ENCODE measurements around the gene LZTFL1. TPM values are rescaled to one million over a fixed set of nuclear protein-coding genes. Genes with fewer than 3 reads are reported as not detected.
A peak's percentile ranks its signal among the peaks of the same experiment; 100 is the strongest.

LZTFL1 gene
- total RNA-seq, 1 donor from 2014 or later: 22.8 TPM

DNA sequence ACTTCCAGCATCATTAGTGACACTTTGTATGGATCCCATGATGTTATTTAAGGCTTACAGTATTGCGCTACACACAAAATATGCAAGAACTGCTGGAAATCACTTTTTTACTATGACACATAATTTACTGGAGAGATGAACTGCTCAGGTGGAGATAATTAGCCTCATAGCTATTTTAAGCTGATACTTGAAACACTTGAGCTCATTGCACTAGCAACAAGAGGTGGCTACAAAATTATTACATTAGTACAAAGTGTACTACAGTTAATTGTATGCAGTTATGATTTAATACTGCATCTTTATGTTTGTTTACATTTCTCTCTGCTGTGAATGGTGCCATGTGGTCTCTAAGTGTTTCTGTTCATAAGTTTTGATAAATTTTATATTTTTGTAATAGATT lies 6.5 kb upstream of the LZTFL1 start:
- H3K4me1 ChIP-seq: no peaks in the 10 kb centered on the region
- no peaks in the 10 kb centered on the region for H3K27me3 ChIP-seq
- H3K27ac ChIP-seq: no peak overlapping the region
- ATAC-seq: no peak
- TF ChIP-seq CTCF (IDR thresholded peaks at IDR 0.05): no peak
- intact Hi-C loops (cut with DNase I): no loop called here
- H3K36me3 ChIP-seq: no peaks in the 10 kb centered on the region
- no peaks in the 10 kb centered on the region for H3K9me3 ChIP-seq
- no peak overlapping the region for H3K4me3 ChIP-seq
- DNase-seq: no peak

DNA sequence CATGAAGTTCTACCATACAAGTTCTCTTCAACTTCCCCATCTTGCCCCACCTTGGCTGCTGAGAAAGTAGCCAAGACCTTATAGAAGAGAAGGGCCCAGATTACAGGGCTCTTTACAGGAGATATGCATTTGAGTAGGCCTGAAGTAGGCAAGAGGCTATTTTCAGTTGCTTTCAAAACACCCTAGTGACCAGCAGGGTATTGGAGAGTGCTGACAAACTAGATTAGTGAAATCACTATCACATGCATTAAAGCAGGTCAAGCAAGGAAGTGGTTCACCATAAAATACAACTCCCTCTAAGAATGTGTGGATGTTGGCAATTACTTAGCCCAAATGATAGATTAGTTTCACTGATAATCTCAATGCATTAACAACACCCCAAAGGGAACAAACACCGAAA lies 2.7 kb upstream of the LZTFL1 start:
- H3K36me3 ChIP-seq: no peaks in the 10 kb centered on the region
- TF ChIP-seq CTCF (IDR thresholded peaks at IDR 0.05): no peak
- H3K9me3 ChIP-seq: no peaks in the 10 kb centered on the region
- DNase-seq (no peak), ATAC-seq (no peak)
- H3K27ac ChIP-seq: no peak overlapping the region
- no peaks in the 10 kb centered on the region for H3K27me3 ChIP-seq
- no peak overlapping the region for H3K4me3 ChIP-seq
- intact Hi-C loops (cut with DNase I): no loop called here
- peaks cover 14% of the 10 kb centered on the region for H3K4me1 ChIP-seq

DNA sequence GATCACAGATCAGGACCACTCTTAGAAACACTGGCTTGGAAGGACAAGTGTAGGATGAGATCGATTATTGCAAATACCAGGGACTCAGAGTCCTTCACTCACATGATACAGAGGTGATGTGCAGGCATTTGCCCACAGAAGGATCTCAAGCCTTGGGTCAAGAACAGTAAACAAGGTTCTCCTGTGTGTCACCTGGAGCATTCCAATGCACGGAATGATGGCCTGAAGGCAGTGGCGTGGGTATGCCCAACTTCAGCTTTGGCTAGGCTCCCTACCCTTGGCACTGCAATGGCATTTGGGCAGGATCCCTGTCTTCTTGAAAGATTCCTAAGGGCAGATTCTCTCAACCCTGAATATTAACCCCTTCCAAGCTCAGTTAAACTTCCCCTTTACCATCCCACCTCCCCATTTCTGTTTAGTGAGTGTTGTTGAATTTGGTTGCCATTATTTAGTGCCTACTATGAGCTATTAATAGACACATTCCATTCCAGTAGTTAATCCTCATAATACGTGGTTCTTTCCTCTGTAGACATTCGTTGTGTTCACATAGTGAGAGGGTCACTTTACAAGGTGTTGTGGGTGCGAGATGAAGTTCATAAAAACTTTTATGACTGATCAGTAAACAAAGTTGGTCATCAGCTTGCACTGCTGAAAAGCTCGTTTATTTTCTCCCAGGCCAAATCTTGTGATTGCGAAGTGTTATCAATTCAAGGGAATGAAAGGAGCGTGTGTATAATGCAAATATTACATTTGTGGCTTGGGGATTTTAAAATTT lies 1.1 kb upstream of the LZTFL1 start:
- peaks cover 14% of the 10 kb centered on the region for H3K4me1 ChIP-seq
- no peak for DNase-seq
- no peaks in the 10 kb centered on the region for H3K36me3 ChIP-seq
- H3K27me3 ChIP-seq: no peaks in the 10 kb centered on the region
- H3K27ac ChIP-seq: no peak overlapping the region
- no peak for ATAC-seq
- intact Hi-C loops (cut with DNase I): no loop called here
- H3K9me3 ChIP-seq: no peaks in the 10 kb centered on the region
- H3K4me3 ChIP-seq: no peak overlapping the region
- TF ChIP-seq CTCF (IDR thresholded peaks at IDR 0.05): no peak

- TF ChIP-seq CTCF (IDR thresholded peaks at IDR 0.05): no peak
- H3K27ac ChIP-seq: peak overlapping the region; percentile 80
- intact Hi-C loops (cut with DNase I): no loop called here
These were observed 531 bp downstream of the LZTFL1 start for GRCh38 chr3:45841420-45841756.

GRCh38 chr3:45838466-45838865 lies 3.5 kb downstream of the LZTFL1 start:
- peaks cover 30% of the 10 kb centered on the region for H3K36me3 ChIP-seq
- H3K4me1 ChIP-seq: peaks cover 14% of the 10 kb centered on the region
- no peak for TF ChIP-seq CTCF (IDR thresholded peaks at IDR 0.05)
- no peak for DNase-seq
- no peak overlapping the region for H3K27ac ChIP-seq
- no peaks in the 10 kb centered on the region for H3K9me3 ChIP-seq
- no peak for ATAC-seq
- no peak overlapping the region for H3K4me3 ChIP-seq
- intact Hi-C loops (cut with DNase I): no loop called here
- H3K27me3 ChIP-seq: no peaks in the 10 kb centered on the region

More at GRCh38 chr3:45841420-45841756, 531 bp downstream of the LZTFL1 start:
- DNase-seq (peak; percentile 68), ATAC-seq (peak; percentile 44)
- Histone ChIP-seq H3K9me3 (no peaks in the 10 kb centered on the region), H3K36me3 (peaks cover 8% of the 10 kb centered on the region), H3K4me1 (peaks cover 14% of the 10 kb centered on the region), H3K27me3 (no peaks in the 10 kb centered on the region), H3K4me3 (peak overlapping the region; percentile 70)

- Histone ChIP-seq H3K4me3 (no peak overlapping the region), H3K27ac (no peak overlapping the region), H3K4me1 (no peaks in the 10 kb centered on the region), H3K9me3 (no peaks in the 10 kb centered on the region), H3K27me3 (no peaks in the 10 kb centered on the region), H3K36me3 (peaks cover 85% of the 10 kb centered on the region)
- DNase-seq (no peak), ATAC-seq (no peak)
- intact Hi-C loops (cut with DNase I): no loop called here
- peak; percentile 17 for TF ChIP-seq CTCF (IDR thresholded peaks at IDR 0.05)
These were observed 9.2 kb downstream of the LZTFL1 start for GRCh38 chr3:45832699-45833098.
